Duodenal mucosa (tissue), 2 donors: ENCODE results near the gene GABRG3.

Experiments
- H3K27ac ChIP-seq: one replicate; pipeline ENCODE4 v1.7.0; 2013; ENCODE audit warnings: low read depth, low read length
- H3K27me3 ChIP-seq, 2 donors: one replicate each; pipeline ENCODE4 v1.7.0; 2013; ENCODE audit warnings: low read length in 2 of 2, control low read depth in 1 of 2; ENCODE audit not compliant: insufficient read depth in 2 of 2, control insufficient read depth in 1 of 2
- H3K36me3 ChIP-seq, 2 donors: one replicate each; pipeline ENCODE4 v1.7.0; 2013; ENCODE audit warnings: low read length in 2 of 2, control low read depth in 1 of 2; ENCODE audit not compliant: insufficient read depth in 2 of 2, control insufficient read depth in 1 of 2
- H3K4me1 ChIP-seq, 2 donors: one replicate each; pipeline ENCODE4 v1.7.0; 2013; ENCODE audit warnings: low read length in 2 of 2, control low read depth in 1 of 2; ENCODE audit not compliant: insufficient read depth in 2 of 2, control insufficient read depth in 1 of 2
- H3K4me3 ChIP-seq, 2 donors: one replicate each; pipeline ENCODE4 v1.7.0; 2013; ENCODE audit warnings: low read length in 2 of 2, low read depth in 1 of 2
- H3K9ac ChIP-seq, 2 donors: one replicate each; pipeline ENCODE4 v1.7.0; 2013; ENCODE audit warnings: low read length in 2 of 2, low read depth in 1 of 2
- H3K9me3 ChIP-seq, 2 donors: one replicate each; pipeline ENCODE4 v1.7.0; 2013; ENCODE audit warnings: low read length in 2 of 2, control low read depth in 1 of 2; ENCODE audit not compliant: control insufficient read depth in 1 of 2

Gene GABRG3

DNA sequence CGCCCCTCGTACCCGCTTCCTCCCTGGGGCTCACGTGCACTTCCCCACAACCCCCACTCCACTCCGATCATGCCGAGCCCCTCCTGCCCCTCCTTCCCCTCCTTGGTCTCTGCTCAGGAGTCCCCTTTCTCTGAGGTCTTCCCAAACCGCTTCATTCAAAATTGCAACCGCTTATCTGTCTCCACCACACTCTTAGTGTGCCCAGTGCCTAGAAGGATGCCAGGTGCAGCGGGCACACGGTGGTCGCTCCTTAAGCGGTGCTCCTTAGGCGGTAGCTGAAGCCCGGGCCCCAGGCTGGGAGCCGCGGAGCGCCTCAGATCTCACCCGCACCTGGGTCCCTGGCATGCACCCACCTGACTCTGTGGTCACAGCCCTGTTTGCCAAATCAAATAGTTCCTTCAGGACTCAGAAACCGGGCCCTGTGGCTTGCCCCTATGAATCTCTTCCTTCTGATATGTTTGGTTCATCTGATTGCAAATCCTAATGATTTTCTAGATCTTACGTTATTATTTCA lies 603.6 kb downstream of the GABRG3 start:
- no peak overlapping the region for H3K9ac ChIP-seq
- H3K27ac ChIP-seq, result no peak overlapping the region
- peaks cover 18 to 36% of the 10 kb centered on the region in 2 donors for H3K9me3 ChIP-seq
- no peaks in the 10 kb centered on the region for H3K4me1 ChIP-seq
- no peaks in the 10 kb centered on the region for H3K36me3 ChIP-seq
- H3K27me3 ChIP-seq, result no peaks in the 10 kb centered on the region
- H3K4me3 ChIP-seq, result no peak overlapping the region

DNA sequence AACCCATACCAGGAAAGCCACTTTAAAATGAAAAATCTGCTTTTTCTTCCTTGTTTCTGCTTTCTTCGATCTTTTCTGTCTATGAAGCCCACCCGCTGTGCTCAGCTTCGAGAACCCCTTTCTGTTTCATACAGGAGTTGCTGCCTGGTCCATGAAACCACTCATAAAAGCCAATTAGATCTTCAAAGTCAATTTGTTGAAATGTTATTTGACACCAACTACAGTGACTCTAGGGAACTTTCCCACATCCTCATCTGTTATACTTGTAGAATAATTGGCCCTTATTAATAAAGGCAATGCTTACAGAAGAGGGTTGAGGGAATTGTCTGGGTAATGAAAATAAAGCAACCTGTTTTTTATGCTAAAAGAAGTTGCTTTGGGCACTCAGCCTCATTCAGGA lies 604.5 kb downstream of the GABRG3 start:
- Histone ChIP-seq H3K4me3 (no peak overlapping the region), H3K9ac (no peak overlapping the region), H3K9me3 (peaks cover 24 to 42% of the 10 kb centered on the region in 2 donors), H3K27ac (no peak overlapping the region), H3K36me3 (no peaks in the 10 kb centered on the region), H3K4me1 (no peaks in the 10 kb centered on the region), H3K27me3 (no peaks in the 10 kb centered on the region)

- H3K27me3 ChIP-seq, result no peaks in the 10 kb centered on the region
- no peak overlapping the region for H3K4me3 ChIP-seq
Observed at GRCh38 chr15:27576576-27576975, 605.6 kb downstream of the GABRG3 start.

GRCh38 chr15:27579738-27580137 lies 608.8 kb downstream of the GABRG3 start:
- Histone ChIP-seq H3K4me3 (no peak overlapping the region), H3K4me1 (no peaks in the 10 kb centered on the region), H3K36me3 (no peaks in the 10 kb centered on the region), H3K27ac (no peak overlapping the region), H3K9me3 (peaks cover 26 to 45% of the 10 kb centered on the region in 2 donors), H3K27me3 (no peaks in the 10 kb centered on the region), H3K9ac (no peak overlapping the region)

More at GRCh38 chr15:27576576-27576975, 605.6 kb downstream of the GABRG3 start:
- peaks cover 25 to 38% of the 10 kb centered on the region in 2 donors for H3K9me3 ChIP-seq
- H3K36me3 ChIP-seq, result no peaks in the 10 kb centered on the region
- no peak overlapping the region for H3K27ac ChIP-seq
- no peaks in the 10 kb centered on the region for H3K4me1 ChIP-seq
- no peak overlapping the region for H3K9ac ChIP-seq

DNA sequence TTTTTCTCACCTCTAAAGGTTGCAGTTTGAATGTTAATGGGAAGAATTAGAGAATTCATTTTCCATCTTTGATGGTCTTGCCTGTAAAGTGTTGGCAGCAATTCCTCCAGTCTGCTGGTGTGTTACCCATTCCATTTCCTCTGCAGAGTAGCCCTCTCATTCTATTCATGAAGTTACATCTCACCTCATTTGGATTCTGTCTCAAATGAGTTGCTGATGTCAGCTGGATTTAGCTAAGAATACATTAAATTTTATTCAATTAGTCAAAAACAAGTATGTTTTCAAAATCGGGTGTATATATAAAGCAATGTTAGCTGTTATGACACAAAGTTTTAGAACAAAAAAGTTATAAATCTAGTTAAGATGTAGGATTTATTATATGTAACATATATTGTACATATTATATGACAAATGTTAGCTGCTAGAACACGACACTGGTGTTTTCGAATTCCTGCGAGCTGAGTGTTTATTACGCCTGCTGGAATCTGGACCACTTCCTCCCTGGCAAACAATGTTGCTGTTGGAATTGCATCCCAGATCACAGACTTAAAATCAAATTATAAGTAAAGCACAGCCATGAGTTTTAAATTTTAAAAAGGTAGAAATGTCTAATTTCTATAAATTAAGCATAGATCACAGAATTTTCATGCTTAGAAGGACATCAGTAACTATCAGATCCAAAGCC lies 611.9 kb downstream of the GABRG3 start:
- Histone ChIP-seq H3K4me1 (no peaks in the 10 kb centered on the region), H3K27ac (no peak overlapping the region), H3K9ac (no peak overlapping the region), H3K27me3 (no peaks in the 10 kb centered on the region), H3K9me3 (peaks cover 18 to 29% of the 10 kb centered on the region in 2 donors), H3K4me3 (no peak overlapping the region), H3K36me3 (no peaks in the 10 kb centered on the region)

DNA sequence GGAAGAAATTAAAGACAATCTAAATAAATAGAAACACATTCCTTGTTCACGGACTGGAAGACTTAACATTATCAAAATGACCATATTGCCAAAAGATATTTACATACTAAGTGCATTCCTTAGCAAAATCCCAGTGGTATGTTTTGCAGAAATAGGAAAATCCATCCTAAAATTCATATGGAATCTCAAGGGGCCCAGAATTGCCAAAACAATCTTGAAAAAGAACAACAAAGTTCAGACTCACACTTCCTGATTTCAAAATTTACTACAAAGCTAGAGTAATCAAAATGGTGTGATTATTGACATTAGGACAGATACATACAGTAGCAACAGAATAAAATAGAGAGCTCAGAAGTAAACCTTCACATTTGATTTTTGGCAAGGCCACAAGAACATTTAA lies 612.7 kb downstream of the GABRG3 start:
- Histone ChIP-seq H3K27me3 (no peaks in the 10 kb centered on the region), H3K4me1 (no peaks in the 10 kb centered on the region), H3K36me3 (no peaks in the 10 kb centered on the region), H3K4me3 (no peak overlapping the region), H3K27ac (no peak overlapping the region), H3K9ac (no peak overlapping the region), H3K9me3 (peaks cover 18 to 29% of the 10 kb centered on the region in 2 donors)

DNA sequence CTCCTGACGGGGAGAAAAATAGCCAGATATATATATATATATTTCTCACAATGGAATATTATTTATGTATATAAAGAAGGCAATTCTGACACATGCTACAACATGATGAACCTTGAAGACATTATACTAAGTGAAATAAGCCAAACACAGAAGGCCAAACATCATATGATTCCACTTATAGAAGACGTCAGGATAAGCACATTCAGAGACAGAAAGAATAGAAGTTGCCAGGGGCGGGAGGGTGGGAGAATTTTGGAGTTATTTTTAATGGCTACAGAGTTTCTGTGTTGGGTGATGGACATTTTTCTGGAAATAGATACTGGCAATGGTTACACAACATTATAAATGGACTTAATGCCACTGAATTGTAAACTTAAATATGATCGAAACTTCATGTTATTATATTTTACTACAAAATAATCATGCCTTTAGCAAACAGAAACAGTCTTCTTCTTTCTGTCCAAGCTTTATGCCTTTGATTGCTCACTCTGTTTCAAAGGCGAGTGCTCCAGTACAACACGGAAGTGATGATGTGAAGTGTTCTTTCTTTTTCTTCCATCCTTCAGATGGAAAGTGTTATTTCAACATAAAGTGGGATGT lies 614.2 kb downstream of the GABRG3 start:
- Histone ChIP-seq H3K9me3 (peaks cover 19 to 26% of the 10 kb centered on the region in 2 donors), H3K27ac (no peak overlapping the region), H3K4me1 (no peaks in the 10 kb centered on the region), H3K36me3 (no peaks in the 10 kb centered on the region), H3K4me3 (no peak overlapping the region), H3K9ac (no peak overlapping the region), H3K27me3 (no peaks in the 10 kb centered on the region)

GRCh38 chr15:27587810-27588209 lies 616.8 kb downstream of the GABRG3 start:
- H3K4me3 ChIP-seq, result no peak overlapping the region
- H3K27ac ChIP-seq, result no peak overlapping the region
- no peaks in the 10 kb centered on the region for H3K36me3 ChIP-seq
- peaks cover 25 to 29% of the 10 kb centered on the region in 2 donors for H3K9me3 ChIP-seq
- H3K27me3 ChIP-seq, result no peaks in the 10 kb centered on the region
- H3K4me1 ChIP-seq, result no peaks in the 10 kb centered on the region
- H3K9ac ChIP-seq, result no peak overlapping the region

DNA sequence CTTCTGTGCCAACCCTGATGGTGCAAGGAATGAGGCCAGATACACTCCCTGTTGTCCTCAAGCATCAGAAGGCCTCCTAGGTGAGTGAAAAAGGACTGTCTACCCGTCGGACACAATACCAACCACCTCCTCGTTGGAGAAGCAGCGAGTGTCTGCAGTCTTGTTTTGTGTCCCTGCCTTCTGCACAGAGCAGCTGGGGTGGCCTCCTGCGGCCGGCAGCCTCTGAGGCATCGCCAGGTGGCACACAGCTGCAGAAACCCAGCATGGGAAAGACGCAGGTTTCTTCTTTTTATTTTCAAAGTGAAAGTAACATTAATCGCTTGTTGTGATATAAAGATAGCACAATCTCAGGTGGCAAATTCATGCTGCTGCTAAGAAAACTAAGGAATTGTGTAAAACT lies 618.3 kb downstream of the GABRG3 start:
- peaks cover 20 to 39% of the 10 kb centered on the region in 2 donors for H3K9me3 ChIP-seq
- no peak overlapping the region for H3K9ac ChIP-seq
- H3K27me3 ChIP-seq, result no peaks in the 10 kb centered on the region
- H3K27ac ChIP-seq, result no peak overlapping the region
- no peak overlapping the region for H3K4me3 ChIP-seq
- H3K4me1 ChIP-seq, result no peaks in the 10 kb centered on the region
- no peaks in the 10 kb centered on the region for H3K36me3 ChIP-seq

GRCh38 chr15:27589782-27590181 lies 618.8 kb downstream of the GABRG3 start:
- Histone ChIP-seq H3K4me1 (no peaks in the 10 kb centered on the region), H3K36me3 (no peaks in the 10 kb centered on the region), H3K9me3 (peaks cover 18 to 39% of the 10 kb centered on the region in 2 donors), H3K27me3 (no peaks in the 10 kb centered on the region), H3K27ac (no peak overlapping the region), H3K9ac (no peak overlapping the region), H3K4me3 (no peak overlapping the region)
